ENCODE data around the gene OTULINL. TPM values are rescaled to one million over a fixed set of nuclear protein-coding genes. Genes with fewer than 3 reads are reported as not detected.

The OTULINL gene
- 1 to 10 TPM; 6.2 to 8.9 TPM for total RNA-seq
- 5.8 TPM for polyA plus RNA-seq (2013, experiment 1 of 2)
- polyA plus RNA-seq (2013, experiment 2 of 2) = 5.7 TPM
- long read RNA-seq, experiment 1, transcript OTULINL-201 (8 exons, 3,597 nt) = major isoform, 6 of 10 reads
- long read RNA-seq, experiment 1, partial matches to known transcripts = 1 of 10 reads
- long read RNA-seq, experiment 1, other reads (novel, unspliced or antisense) = 3 of 10 reads
- long read RNA-seq, experiment 2, transcript OTULINL-201 (8 exons, 3,597 nt) = major isoform, 11 of 15 reads
- long read RNA-seq, experiment 2, partial matches to known transcripts = 0 of 15 reads
- long read RNA-seq, experiment 2, other reads (novel, unspliced or antisense) = 4 of 15 reads
- long read RNA-seq, experiment 3, transcript OTULINL-201 (8 exons, 3,597 nt) = major isoform, 52 of 55 reads
- long read RNA-seq, experiment 3, partial matches to known transcripts = 0 of 55 reads
- long read RNA-seq, experiment 3, other reads (novel, unspliced or antisense) = 3 of 55 reads
- long read RNA-seq, experiment 4 = 0 reads

- Histone ChIP-seq H3K27me3 (ENCODE audit: control insufficient read depth, insufficient read depth, low read length, poor library complexity, severe bottlenecking) (peaks cover 38% of the 10 kb centered on the region), H3K9ac (ENCODE audit: extremely low read depth, low read length, poor library complexity, severe bottlenecking) (peak within 1 kb of the TSS; percentile 46), H3K4me1 (ENCODE audit: control insufficient read depth, insufficient read depth, low read length) (no peaks in the 10 kb centered on the region), H3K27ac (ENCODE audit: low read depth, low read length) (no peak within 1 kb of the TSS), H3K9me3 (ENCODE audit: control insufficient read depth, low read length) (peaks cover 11% of the 10 kb centered on the region), H3K36me3 (ENCODE audit: control insufficient read depth, insufficient read depth, low read length) (no peaks in the 10 kb centered on the region), H3K4me3 (ENCODE audit: low read length) (peak within 1 kb of the TSS; percentile 82)
- 7 to 28% methylated on average over 16 to 63 of the region's 63 CpGs for WGBS, 2 experiments (ENCODE audit: insufficient coverage in 1 of 2, insufficient read length in 1 of 2)
- TF ChIP-seq CTCF (conservative IDR thresholded peaks at IDR 0.05) = no peak
- H3K9me3 Mint-ChIP-seq = peaks cover 8% of the 10 kb centered on the region
- peak; percentile 97 for DNase-seq
- H3K4me1 Mint-ChIP-seq = no peaks in the 10 kb centered on the region
- peaks cover 67% of the 10 kb centered on the region for H3K27me3 Mint-ChIP-seq (ENCODE audit: insufficient read depth)
- H3K36me3 Mint-ChIP-seq (ENCODE audit: low read depth) = no peaks in the 10 kb centered on the region
- peak within 1 kb of the TSS; percentile 62 for H3K4me3 Mint-ChIP-seq
- H3K27ac Mint-ChIP-seq = no peak within 1 kb of the TSS
Observed at GRCh38 chr5:14581106-14581890, at the start of gene OTULINL. Gene OTULINL (plus strand): TSS chr5:14581792. CDS start chr5:14581895, 103 bp downstream.

GRCh38 chr5:14532180-14532579, 49.4 kb upstream of the OTULINL start:
- H3K27ac ChIP-seq (ENCODE audit: low read depth, low read length) = no peak overlapping the region
- H3K4me1 Mint-ChIP-seq = peaks cover 8% of the 10 kb centered on the region
- H3K4me3 Mint-ChIP-seq = no peak overlapping the region
- WGBS, 2 experiments (ENCODE audit: insufficient coverage in 1 of 2, insufficient read length in 1 of 2) = 87 to 93% methylated on average over 2 to 3 of the region's 3 CpGs
- no peaks in the 10 kb centered on the region for H3K9me3 ChIP-seq (ENCODE audit: control insufficient read depth, low read length)
- no peak overlapping the region for H3K9ac ChIP-seq (ENCODE audit: extremely low read depth, low read length, poor library complexity, severe bottlenecking)
- no peaks in the 10 kb centered on the region for H3K9me3 Mint-ChIP-seq
- H3K4me1 ChIP-seq (ENCODE audit: control insufficient read depth, insufficient read depth, low read length) = no peaks in the 10 kb centered on the region
- H3K27me3 ChIP-seq (ENCODE audit: control insufficient read depth, insufficient read depth, low read length, poor library complexity, severe bottlenecking) = no peaks in the 10 kb centered on the region
- H3K4me3 ChIP-seq (ENCODE audit: low read length) = no peak overlapping the region
- no peaks in the 10 kb centered on the region for H3K36me3 Mint-ChIP-seq (ENCODE audit: low read depth)
- H3K27ac Mint-ChIP-seq = no peak overlapping the region
- TF ChIP-seq CTCF (conservative IDR thresholded peaks at IDR 0.05) = no peak
- H3K36me3 ChIP-seq (ENCODE audit: control insufficient read depth, insufficient read depth, low read length) = no peaks in the 10 kb centered on the region
- no peak for DNase-seq
- no peaks in the 10 kb centered on the region for H3K27me3 Mint-ChIP-seq (ENCODE audit: insufficient read depth)

GRCh38 chr5:14534773-14535172, 46.8 kb upstream of the OTULINL start:
- no peak overlapping the region for H3K4me3 ChIP-seq (ENCODE audit: low read length)
- H3K27ac Mint-ChIP-seq = no peak overlapping the region
- no peaks in the 10 kb centered on the region for H3K27me3 Mint-ChIP-seq (ENCODE audit: insufficient read depth)
- 74 to 80% methylated on average over 7 of the region's 7 CpGs for WGBS, 2 experiments (ENCODE audit: insufficient coverage in 1 of 2, insufficient read length in 1 of 2)
- H3K36me3 Mint-ChIP-seq (ENCODE audit: low read depth) = peaks cover 2% of the 10 kb centered on the region
- no peaks in the 10 kb centered on the region for H3K4me1 ChIP-seq (ENCODE audit: control insufficient read depth, insufficient read depth, low read length)
- DNase-seq = no peak
- H3K9me3 Mint-ChIP-seq = no peaks in the 10 kb centered on the region
- no peak overlapping the region for H3K9ac ChIP-seq (ENCODE audit: extremely low read depth, low read length, poor library complexity, severe bottlenecking)
- H3K36me3 ChIP-seq (ENCODE audit: control insufficient read depth, insufficient read depth, low read length) = no peaks in the 10 kb centered on the region
- H3K4me1 Mint-ChIP-seq = peaks cover 8% of the 10 kb centered on the region
- H3K27me3 ChIP-seq (ENCODE audit: control insufficient read depth, insufficient read depth, low read length, poor library complexity, severe bottlenecking) = no peaks in the 10 kb centered on the region
- TF ChIP-seq CTCF (conservative IDR thresholded peaks at IDR 0.05) = no peak
- no peak overlapping the region for H3K4me3 Mint-ChIP-seq
- no peaks in the 10 kb centered on the region for H3K9me3 ChIP-seq (ENCODE audit: control insufficient read depth, low read length)
- no peak overlapping the region for H3K27ac ChIP-seq (ENCODE audit: low read depth, low read length)
